HG02981 (cell line): ENCODE results near the gene KLK15.
"Not testable (repeated sequence)": the region's sequence is repeated elsewhere in the genome, so short reads cannot be mapped to it uniquely, and the experiment has no call there.

Experiments used
- ATAC-seq: cut with Tn5 transposase; IDR thresholded peaks from one replicate; pipeline ENCODE4 v1.9.1; 2021; ENCODE audit warnings: mild to moderate bottlenecking, moderate library complexity; ENCODE audit not compliant: unreplicated experiment

The KLK15 gene

DNA sequence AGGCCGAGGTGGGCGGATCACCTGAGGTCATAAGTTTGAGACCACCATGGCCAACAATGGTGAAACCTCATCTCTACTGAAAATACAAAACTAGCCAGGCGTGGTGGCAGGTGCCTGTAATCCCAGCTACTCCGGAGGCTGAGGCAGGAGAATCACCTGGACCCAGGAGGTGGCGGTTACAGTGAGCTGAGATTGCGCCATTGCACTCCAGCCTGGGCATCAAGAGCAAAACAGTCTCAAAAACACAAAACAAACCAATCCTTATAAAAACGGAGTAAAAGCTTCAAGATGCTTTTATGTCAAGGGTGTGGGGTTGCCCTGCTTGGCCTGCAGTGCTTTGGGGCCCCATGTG is 36.0 kb downstream of the KLK15 start:
- ATAC-seq: no peak

DNA sequence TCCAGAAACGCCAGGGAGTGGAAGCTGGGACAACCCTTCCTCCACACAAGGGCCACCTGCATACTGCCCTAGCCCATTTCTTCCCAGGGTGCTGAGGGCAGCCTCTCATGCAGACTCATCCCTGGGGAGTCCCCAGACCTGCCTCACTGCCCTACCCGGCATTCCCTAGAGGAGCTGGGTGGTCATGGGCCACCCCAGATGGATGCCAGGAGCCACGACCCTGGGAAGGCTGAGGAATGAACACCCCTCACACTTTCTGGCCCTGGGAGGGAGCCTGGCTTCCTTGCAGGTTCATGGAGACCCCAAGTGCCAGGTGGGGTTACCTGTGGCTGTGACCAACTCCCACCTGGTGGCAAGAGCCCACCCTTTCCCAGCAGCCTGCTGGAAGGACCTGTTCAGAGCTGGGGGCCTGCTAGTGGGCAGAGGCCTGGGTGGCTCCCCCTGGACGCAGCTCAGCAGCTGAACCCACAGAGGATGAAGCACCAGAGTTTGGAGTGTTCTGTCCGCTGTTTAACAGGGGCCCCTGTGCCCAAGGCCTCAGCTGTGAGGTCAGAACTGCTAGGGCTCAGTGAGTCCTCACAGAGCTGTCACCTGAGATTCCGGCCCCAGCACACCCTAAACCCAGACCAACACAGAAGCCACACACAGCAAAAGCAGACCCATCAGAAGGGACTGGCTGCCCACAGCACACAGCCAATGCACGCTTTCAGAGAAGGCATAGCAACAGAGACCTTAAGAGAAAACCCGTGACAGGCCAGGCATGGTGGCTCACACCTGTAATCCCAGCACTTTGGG is 36.5 kb downstream of the KLK15 start:
- ATAC-seq: no peak

DNA sequence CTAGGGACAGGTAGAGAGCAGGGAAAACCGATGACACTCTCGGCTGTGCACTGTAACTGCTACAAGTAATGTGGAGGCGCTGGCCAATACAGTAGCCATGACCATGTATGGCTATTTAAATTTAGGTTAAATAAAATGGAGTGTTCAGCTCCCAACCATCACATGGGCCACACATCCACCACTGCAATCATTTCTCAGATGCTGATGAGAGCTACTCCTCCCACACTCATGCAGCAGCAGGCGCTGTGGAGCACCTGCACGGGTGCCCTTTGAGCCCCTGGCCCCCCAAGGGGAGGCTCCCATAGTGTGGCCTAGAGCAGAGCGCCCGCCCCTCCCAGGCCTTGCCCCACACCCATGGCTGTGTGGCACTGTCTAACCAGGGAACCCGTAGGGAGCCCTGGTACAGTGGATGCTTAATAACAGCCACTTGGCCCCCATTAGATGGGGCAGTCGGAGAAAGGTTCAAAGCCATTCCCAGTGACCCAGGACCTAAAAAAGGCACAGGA is 37.2 kb downstream of the KLK15 start:
- ATAC-seq: no peak

DNA sequence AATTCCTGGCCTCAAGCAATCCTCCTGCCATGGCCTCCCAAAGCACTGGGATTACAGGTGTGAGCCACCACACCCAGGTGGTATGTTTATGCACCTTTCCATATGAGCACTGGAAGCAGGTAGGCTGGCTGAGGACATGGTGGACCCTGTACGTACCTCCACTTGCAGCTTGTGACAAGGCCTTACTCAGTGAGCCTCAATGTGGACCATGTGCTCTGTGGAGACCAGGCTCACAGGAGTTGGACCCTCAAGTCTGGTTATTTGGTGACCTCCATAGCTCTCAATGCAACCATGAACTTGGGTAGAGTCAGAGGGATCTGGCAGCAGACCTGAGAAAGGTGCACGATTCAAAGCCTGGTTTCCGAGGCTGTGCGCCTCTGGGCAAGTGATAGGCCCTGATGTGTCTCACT is 37.7 kb downstream of the KLK15 start:
- ATAC-seq: no peak

DNA sequence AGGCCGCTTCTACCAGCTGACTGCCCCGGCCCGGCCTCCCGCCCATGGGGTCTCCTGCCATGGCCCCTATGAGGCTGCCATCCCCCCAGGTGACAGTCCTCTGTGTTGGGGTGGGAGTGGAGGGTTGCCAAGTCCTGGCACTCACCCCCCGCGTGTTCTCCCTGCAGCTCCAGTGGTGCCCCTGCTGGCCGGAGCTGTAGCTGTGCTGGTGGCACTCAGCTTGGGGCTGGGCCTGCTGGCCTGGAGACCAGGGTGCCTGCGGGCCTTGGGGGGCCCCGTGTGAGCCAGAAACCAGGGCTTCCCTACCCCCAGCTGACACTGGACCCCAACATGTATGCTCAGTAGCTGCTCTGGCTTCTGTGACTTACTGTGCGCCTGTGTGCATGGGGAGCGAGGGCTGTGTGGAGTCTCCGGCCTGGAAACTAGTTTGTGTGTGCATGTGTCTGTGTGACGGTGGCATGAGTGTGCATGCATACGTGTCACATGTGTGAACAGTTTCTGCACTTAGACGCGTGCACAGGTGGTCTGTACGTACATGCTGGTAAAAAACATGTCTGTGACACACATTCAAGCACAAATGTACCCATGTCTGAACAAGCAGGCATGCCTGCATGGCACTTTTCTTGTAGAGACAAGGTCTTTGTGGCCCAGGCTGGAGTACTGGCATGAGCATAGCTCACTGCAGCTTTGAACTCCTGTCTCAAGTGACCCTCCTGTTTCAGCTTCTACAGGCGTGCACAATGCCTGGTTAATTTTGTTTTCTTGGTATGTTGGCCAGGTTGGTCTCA is 38.3 kb downstream of the KLK15 start:
- ATAC-seq: no peak

DNA sequence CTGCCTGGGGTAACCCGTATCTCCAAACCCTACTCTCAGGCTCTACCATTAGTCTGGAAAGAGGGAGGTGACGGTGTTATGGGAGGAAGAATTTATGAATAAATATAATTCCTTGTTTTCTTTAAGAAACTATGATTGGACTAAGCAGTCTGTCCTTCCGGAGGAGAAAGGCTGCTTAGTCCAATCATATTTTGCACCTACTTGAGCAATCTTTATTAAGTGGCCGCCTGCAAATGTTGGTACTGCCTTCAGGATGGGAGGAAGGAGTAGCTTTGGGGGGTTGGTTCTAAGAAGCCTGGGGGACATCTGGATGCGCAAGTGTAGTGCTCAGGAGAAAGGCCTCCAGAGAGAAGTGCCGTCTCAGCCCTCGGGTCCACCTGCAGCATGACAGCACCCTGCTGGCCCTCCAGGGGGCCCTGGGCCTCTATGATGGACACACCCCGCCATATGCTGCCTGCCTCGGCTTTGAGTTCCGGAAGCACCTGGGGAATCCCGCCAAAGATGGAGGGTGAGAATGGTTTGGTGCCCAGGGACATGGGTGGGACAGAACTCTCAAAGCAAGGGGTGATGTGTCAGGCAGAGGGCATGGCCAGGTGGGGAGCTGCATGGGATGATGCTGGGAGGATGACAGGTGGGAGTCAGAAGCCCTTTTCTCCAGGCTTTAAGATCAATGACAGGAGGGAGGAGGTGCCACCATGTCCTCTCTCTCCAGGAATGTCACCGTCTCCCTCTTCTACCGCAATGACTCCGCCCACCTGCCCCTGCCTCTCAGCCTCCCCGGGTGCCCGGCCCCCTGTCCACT is 39.1 kb downstream of the KLK15 start:
- ATAC-seq: no peak

DNA sequence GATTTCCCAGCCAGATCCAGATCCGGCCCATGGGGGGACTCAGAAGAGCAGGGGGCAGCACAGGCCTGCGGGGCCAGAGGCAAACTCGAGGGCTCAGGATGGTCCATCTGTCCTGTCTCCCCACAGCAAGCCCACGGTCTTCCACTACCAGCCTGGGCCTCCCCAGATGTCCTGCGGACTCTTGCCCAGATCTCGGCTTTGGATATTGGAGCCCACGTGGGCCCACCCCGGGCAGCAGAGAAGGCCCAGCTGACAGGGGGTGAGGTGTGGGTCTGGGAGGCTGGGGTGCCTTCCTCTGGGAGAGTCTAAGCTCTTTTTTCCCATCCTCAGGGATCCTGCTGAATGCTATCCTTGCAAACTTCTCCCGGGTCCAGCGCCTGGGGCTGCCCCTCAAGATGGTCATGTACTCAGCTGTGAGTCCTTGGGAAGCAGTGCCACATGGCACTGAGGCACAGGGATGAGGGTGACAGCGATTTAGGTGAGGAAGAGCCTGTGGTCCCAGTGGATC is 39.8 kb downstream of the KLK15 start:
- ATAC-seq: no peak

DNA sequence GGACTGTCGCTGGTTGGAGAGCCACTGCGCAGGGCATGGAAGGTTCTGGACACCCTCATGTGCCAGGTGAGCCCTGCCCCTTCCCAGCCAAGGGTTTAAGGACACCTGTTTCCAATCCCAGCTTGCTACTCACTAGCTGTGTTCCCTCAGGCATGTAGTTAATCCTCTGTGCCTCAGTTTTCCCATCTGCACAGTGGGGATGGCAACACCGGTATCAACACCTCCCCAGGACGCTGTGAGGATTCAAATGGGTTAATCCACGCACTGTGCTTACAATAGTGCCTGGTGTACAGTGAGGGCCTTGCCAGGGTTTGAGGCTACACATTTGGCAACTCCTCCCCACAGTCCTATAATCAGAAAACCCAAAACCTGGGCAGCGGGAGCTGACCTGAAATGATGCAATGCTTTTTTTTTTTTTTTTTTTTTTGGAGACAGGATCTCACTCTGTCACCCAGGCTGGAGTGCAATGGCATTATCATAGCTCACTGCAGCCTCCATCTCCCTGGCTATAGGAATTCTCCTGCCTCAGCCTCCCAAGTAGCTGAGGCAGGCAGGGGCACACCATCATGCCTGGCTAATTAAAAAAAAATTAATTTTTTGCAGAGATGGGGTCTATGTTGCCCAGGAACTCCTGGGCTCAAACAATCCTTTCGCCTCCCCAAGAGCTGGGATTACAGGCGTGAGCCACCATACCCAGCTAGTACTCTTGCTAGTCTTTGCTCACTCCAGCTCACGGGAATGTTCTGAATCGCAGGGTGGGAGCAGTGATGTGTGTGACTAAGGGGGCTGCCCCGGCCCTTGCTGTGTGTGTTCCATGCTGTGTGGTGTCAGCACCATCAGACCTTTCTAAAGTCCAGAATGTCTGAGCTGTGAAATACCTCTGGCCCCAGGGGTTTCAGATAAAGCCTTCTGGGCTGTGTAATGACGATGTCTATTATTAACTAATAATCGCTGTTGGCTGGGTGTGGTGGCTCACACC is 40.8 kb downstream of the KLK15 start:
- ATAC-seq: no peak

DNA sequence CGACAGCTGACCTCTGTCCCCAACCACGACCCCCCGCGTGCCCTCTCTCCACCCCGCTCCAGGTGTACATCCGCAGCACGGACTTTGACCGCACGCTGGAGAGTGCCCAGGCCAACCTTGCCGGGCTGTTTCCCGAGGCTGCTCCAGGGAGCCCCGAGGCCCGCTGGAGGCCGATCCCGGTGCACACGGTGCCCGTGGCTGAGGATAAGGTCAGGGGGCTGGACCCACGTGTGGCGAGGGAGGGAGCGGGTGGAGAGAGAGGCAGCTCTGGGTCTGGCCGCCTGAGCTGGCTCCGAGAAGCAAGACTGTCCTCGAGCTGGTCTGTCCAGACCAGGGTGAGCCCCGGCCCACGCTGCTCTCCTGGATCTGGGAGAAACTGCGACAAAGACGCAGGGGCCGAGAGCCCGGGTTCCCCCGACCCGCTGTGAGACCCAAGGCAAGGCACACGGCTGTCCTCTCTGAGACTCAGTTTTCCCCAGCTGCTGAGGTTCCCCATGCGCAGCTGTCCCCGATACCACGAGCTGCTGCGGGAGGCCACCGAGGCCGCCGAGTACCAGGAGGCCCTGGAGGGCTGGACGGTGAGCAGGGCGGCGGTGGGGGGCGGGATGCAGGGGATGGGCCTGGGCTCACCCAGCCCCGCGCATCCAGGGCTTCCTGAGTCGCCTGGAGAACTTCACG is 41.6 kb downstream of the KLK15 start:
- no peak for ATAC-seq

DNA sequence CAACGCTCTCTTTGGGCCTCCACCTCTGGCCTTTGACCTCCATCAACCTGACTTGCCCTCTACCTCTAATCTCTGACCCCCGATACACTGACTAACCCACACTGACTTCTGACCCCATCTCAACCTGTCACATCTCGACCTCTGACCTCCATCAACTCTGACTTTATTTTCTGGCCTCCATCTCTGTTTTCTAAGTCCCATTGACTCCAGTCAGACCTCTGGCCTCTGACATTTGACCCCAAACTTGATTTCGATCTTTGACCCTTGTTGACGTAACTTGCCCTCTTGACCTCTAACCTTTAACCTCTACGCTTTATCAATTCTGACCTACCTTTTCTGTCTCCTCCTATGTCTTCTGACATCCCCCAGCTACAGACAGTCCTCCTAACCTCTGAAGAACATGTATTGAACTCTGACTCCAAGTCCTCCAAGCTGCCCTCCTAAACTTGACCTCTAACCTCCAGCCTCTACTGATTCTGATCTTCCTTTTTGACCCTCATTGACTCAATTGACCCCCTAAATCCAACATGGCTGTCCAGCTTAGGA is 42.4 kb downstream of the KLK15 start:
- ATAC-seq: no peak

DNA sequence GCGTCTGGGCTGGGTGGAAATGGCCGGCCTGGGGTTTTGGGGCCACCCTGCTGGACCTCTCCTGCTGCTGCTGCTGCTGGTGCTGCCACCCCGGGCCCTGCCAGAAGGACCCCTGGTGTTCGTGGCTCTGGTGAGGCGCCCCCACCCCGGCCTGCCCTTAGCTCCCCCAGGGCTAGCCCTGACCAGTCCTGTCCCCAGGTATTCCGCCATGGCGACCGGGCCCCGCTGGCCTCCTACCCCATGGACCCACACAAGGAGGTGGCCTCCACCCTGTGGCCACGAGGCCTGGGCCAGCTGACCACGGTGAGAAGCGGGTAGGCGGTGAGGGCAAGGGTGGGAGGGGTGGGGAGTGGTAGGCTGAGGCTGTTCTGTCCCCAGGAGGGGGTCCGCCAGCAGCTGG is 43.0 kb downstream of the KLK15 start, which contains the start of gene ACP4:
Gene ACP4 (plus strand): TSS at position 20 of the 400 bp plus-strand sequence. CDS start 0 bp downstream, at position 20.
- no peak for ATAC-seq

DNA sequence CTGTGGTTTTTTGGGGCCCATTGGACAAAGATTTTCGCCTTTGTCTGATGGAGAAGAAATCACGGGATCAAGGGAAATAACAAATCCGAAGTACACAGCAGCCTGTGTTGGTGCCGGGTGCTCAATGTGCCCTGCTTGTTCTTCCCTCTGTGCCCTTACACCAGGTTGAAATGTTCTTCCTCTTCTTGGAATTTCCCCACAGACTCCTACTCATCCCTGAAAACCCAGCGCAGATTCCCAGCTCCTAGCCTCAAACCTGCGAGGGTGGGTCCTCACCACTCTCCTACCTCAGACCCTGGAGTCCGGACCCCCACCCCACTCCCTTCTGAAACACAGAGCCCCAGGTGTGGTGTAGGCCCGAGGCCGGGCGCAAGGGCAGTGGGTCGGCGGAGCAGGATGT is 48.0 kb downstream of the KLK15 start:
- ATAC-seq: no peak

DNA sequence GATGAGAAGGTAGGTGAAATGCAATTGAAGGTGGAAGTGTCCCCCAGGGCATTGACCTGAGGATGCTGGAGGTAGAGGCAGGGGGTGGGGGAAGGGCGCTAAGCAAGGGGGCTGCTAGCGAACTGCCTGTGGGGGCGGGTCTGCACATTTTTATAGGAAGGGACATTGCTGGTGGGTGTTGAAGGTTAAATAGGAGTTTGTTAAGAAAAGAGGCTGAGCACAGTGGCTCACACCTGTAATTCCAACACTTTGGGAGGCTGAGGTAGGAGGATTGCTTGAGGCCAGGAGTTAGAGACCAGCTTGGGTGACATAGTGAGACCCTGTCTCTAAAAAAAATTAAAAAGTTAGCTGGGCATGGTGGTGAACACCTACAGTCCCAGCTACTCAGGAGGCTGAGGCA is 48.7 kb downstream of the KLK15 start:
- no peak for ATAC-seq

DNA sequence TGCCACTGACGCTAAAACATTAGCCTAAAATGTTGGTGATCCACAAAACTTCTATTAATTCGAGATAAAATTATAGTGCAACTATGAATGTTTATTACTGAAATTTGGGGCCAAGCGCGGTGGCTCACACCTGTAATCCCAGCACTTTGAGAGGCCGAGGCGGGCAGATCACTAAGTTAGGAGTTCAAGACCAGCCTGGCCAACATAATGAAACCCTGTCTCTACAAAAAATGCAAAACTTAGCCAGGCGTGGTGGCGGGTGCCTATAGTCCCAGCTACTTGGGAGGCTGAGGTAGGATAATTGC is 49.6 kb downstream of the KLK15 start:
- not testable (repeated sequence) for ATAC-seq

DNA sequence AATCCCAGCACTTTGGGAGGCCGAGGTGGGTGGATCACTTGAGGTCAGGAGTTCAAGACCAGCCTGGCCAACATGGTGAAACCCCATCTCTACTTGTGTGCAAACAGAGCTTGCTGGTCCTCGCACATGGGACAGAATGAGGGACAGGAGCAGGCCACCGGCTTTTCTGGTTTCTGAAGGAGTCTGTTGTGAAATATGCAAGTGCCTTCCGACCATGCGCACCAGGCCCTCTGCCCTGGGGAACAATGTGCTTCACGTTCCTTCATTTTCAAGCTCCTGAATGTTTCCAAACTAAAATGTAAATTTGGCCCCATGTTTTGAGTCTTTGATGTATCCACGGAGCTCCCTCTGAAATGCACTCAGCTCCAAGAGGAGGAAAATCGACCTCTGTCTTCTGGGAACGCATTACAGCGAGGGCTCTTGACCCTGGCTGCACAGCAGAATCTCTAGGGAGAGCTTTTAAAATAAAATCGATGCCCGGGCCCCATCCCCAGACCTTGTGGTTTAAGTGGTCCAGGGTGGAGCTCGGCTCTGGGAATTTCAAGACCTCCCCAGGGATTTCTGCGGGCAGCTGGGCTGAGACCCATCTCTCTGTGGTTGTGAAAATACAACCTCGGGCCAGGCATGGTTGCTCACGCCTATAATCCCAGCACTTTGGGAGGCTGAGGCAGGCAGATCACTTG is 52.5 kb downstream of the KLK15 start:
- ATAC-seq: no peak

DNA sequence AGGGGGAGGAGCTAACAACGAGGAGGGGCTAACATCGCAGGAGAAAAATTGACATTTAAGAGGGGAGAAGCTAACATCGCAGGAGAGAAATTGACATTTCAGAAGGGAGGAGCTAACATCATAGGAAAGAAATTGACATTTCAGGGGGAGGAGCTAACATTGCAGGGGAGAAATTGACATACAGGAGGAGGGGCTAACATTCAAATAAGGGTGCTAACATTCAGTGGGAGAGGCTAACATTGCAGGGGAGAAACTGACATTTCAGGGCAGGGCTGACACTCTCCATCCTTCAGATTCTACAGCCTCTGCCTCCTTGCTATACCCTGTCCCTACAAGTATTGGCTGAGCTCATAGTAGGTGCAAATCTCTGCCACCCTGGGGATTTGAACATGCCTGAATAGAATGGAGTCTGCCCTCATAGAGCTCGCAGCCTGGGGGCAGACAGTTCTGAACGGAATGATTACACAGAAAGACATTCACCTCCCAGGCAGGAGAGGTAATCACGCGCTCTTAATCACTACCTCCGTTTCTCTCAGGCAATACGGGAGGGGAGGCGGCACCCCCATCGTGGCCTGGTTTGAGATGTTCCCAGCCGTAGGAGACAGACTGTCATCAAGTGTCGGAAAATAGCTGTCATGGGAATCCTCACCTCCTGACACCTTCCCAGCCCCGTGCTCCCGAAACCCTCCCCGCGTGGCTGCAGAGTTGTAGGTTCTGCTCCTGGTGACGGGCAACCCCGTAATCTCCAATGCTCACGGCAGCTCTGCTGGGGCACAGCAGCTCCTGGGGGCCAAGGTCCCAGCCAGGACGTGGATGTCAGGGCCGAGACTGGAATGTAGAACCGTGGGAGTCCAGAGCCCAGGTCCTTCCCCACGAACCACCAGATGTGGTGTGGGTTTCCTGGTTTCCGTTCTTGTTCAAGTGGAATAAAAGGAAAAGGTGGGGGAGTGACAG is 53.6 kb downstream of the KLK15 start:
- ATAC-seq: no peak

DNA sequence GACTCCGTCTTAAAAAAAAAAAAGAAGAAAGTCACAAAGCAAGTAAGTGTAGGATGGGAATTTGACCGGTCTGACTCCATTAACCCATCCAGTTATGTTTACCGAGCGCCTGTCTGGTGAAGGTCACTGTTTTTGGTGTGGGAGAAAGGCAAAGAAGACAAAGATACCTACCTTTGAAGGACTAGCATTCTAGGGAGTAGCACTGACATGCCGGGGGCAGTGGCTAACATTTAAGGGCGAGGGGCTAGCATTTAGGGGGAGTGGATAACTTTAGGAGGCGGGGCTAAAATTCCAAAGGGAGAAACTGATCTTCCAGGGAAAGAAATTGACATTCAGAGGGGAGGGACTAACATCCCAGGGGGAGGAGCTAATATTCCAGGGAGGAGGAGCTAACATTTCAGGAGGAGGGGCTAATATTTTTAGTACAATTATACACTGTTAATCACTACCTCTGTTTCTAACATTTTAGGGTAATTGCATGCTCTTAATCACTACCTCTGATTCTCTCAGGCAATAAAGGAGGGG is 54.4 kb downstream of the KLK15 start:
- ATAC-seq: no peak
